Activated CD8-positive, alpha-beta memory T cell treated with anti-CD3 and anti-CD28 coated beads for 36 hours (primary cell): ENCODE results near the gene BEND5. TPM values are rescaled to one million over a fixed set of nuclear protein-coding genes. Genes with fewer than 3 reads are reported as not detected.

ENCODE experiments used
- CTCF ChIA-PET: fragments of 350-600 bp; sonication (Branson Sonifier 250); formaldehyde crosslinking; loops from one replicate; lab custom pipeline; 2021; ENCODE audit warnings: antibody characterized with exemption; lab: Charles Lee
- POLR2A ChIA-PET: fragments of 350-600 bp; sonication (Branson Sonifier 250); formaldehyde crosslinking; loops from one replicate; lab custom pipeline; 2021; ENCODE audit warnings: antibody characterized with exemption; lab: Charles Lee
- total RNA-seq, 2 experiments: library from RNA; stranded (reverse); gene quantifications; one replicate each; pipeline ENCODE4 v1.2.3, GENCODE V29; 2021

BEND5 gene
- 1 to 10 TPM; 5.0 to 7.2 TPM for total RNA-seq

GRCh38 chr1:48776393-48777218, at the start of gene BEND5:
Gene BEND5, minus strand, starts transcription at chr1:48776891. Its CDS starts 60 bp downstream, at chr1:48776831.
- POLR2A ChIA-PET = interaction anchor here (0.6 kb wide), 1 partner anchor 13 kb away, joined by 3 read pairs; no protein-coding TSS in a partner anchor

GRCh38 chr1:48823168-48823567, 46.5 kb upstream of the BEND5 start:
- CTCF ChIA-PET = no interaction called here
- POLR2A ChIA-PET = no interaction called here

More at GRCh38 chr1:48776393-48777218, at the start of gene BEND5:
- CTCF ChIA-PET = no interaction called here

GRCh38 chr1:48820491-48820890, 43.8 kb upstream of the BEND5 start:
- CTCF ChIA-PET = no interaction called here

GRCh38 chr1:48817505-48818114, 40.9 kb upstream of the BEND5 start:
- ChIA-PET POLR2A (no interaction called here), CTCF (interaction anchor here (0.9 kb wide), 1 partner anchor 311 kb away, joined by 3 read pairs; no protein-coding TSS in a partner anchor)

More at GRCh38 chr1:48820491-48820890, 43.8 kb upstream of the BEND5 start:
- POLR2A ChIA-PET = no interaction called here

- CTCF ChIA-PET = no interaction called here
- POLR2A ChIA-PET = no interaction called here
These were observed 34.0 kb upstream of the BEND5 start for GRCh38 chr1:48810740-48811139.

GRCh38 chr1:48808496-48808895, 31.8 kb upstream of the BEND5 start:
- POLR2A ChIA-PET = no interaction called here
- CTCF ChIA-PET = no interaction called here

GRCh38 chr1:48807554-48808260, 31.0 kb upstream of the BEND5 start:
- ChIA-PET POLR2A (no interaction called here), CTCF (no interaction called here)

- ChIA-PET CTCF (no interaction called here), POLR2A (no interaction called here)
These were observed 26.8 kb upstream of the BEND5 start for GRCh38 chr1:48803474-48803873.

GRCh38 chr1:48794816-48795215, 18.1 kb upstream of the BEND5 start:
- POLR2A ChIA-PET = no interaction called here
- CTCF ChIA-PET = no interaction called here

GRCh38 chr1:48793863-48794262, 17.2 kb upstream of the BEND5 start:
- POLR2A ChIA-PET = no interaction called here
- CTCF ChIA-PET = no interaction called here

GRCh38 chr1:48792961-48793360, 16.3 kb upstream of the BEND5 start:
- ChIA-PET CTCF (no interaction called here), POLR2A (no interaction called here)

- ChIA-PET POLR2A (no interaction called here), CTCF (no interaction called here)
These were observed 13.7 kb upstream of the BEND5 start for GRCh38 chr1:48790397-48790796.

- POLR2A ChIA-PET = no interaction called here
- CTCF ChIA-PET = no interaction called here
These were observed 13.2 kb upstream of the BEND5 start for GRCh38 chr1:48789903-48790302.

GRCh38 chr1:48785869-48786268, 9.2 kb upstream of the BEND5 start:
- CTCF ChIA-PET = no interaction called here
- POLR2A ChIA-PET = no interaction called here

GRCh38 chr1:48784301-48784700, 7.6 kb upstream of the BEND5 start:
- ChIA-PET CTCF (no interaction called here), POLR2A (no interaction called here)

GRCh38 chr1:48777219-48777895, 666 bp upstream of the BEND5 start:
- ChIA-PET POLR2A (no interaction called here), CTCF (no interaction called here)

GRCh38 chr1:48775831-48776392, 779 bp downstream of the BEND5 start:
- CTCF ChIA-PET = no interaction called here
- POLR2A ChIA-PET = interaction anchor here (0.6 kb wide), 1 partner anchor 13 kb away, joined by 3 read pairs; no protein-coding TSS in a partner anchor

- POLR2A ChIA-PET = no interaction called here
- CTCF ChIA-PET = no interaction called here
These were observed 3.6 kb downstream of the BEND5 start for GRCh38 chr1:48773133-48773532.

- ChIA-PET CTCF (no interaction called here), POLR2A (no interaction called here)
These were observed 4.5 kb downstream of the BEND5 start for GRCh38 chr1:48772211-48772610.
